HepG2 (cell line): Measurements from ENCODE around the gene TK2. TPM values are rescaled to one million over a fixed set of nuclear protein-coding genes. Genes with fewer than 3 reads are reported as not detected.

ENCODE experiments used
- RERE ChIP-seq: IDR thresholded peaks from 2 replicates; pipeline ENCODE4 v1.6.1; 2016; ENCODE audit warnings: low read depth, missing genetic modification reagents, missing compliant biosample characterization
- ZNF451 ChIP-seq: sonication (generic); formaldehyde crosslinking; IDR thresholded peaks from 2 replicates; pipeline ENCODE4 v1.5.0; 2020; ENCODE audit warnings: mild to moderate bottlenecking, missing genetic modification reagents
- ZNF687 ChIP-seq: sonication (generic); formaldehyde crosslinking; IDR thresholded peaks from 2 replicates; pipeline ENCODE4 v1.5.1; 2020; ENCODE audit warnings: mild to moderate bottlenecking, missing genetic modification reagents, moderate library complexity
- polyA plus RNA-seq, 8 experiments: library from polyadenylated mRNA; depleted of rRNA in 3 of 8; stranded (reverse) in 7 of 8; unstranded in 1 of 8; fragments of >200 nt; fragmentation: Illumina TruSeq in 4 of 8; extraction: Trizol in 4 of 8; gene quantifications; 2 replicates each; pipeline versions ENCODE4 v1.2.1 to v1.2.3, GENCODE V29; 2011 to 2016; ENCODE audit warnings: low read depth in 4 of 8, missing spikeins in 1 of 8, mixed read lengths in 1 of 8; ENCODE audit not compliant: insufficient read depth in 1 of 8
- total RNA-seq, 5 experiments: library from RNA; depleted of rRNA; stranded (reverse); fragments of >200 nt; fragmentation: Illumina TruSeq; extraction: Trizol; gene quantifications; 2 replicates each; pipeline ENCODE4 v1.2.3, GENCODE V29; 2016; ENCODE audit warnings: low read depth in 1 of 5
- TF ChIP-seq, protein P1 (sequence below), 2 experiments: sonication (generic) in 1 of 2; formaldehyde crosslinking in 1 of 2; IDR thresholded peaks; 2 replicates each; pipeline versions ENCODE4 v1.4.0 to v1.6.1; 2016 to 2020; ENCODE audit warnings: borderline replicate concordance in 1 of 2, low read depth in 1 of 2, mild to moderate bottlenecking in 1 of 2, missing genetic modification reagents in 1 of 2
- TF ChIP-seq, protein P2 (sequence below): sonication (generic); formaldehyde crosslinking; IDR thresholded peaks from 2 replicates; pipeline ENCODE4 v1.4.0; 2020; ENCODE audit warnings: missing genetic modification reagents, borderline replicate concordance
- TF ChIP-seq, protein P3 (sequence below): sonication (generic); formaldehyde crosslinking; IDR thresholded peaks from 2 replicates; pipeline ENCODE4 v1.4.0; 2020; ENCODE audit warnings: low read depth, missing genetic modification reagents

The TK2 gene
- total and polyA plus RNA-seq, 2 of the 13 experiments (the other 11 are each of a cell fraction or from before 2014, with no cell fraction given) = 18.7 to 21.0 TPM

DNA sequence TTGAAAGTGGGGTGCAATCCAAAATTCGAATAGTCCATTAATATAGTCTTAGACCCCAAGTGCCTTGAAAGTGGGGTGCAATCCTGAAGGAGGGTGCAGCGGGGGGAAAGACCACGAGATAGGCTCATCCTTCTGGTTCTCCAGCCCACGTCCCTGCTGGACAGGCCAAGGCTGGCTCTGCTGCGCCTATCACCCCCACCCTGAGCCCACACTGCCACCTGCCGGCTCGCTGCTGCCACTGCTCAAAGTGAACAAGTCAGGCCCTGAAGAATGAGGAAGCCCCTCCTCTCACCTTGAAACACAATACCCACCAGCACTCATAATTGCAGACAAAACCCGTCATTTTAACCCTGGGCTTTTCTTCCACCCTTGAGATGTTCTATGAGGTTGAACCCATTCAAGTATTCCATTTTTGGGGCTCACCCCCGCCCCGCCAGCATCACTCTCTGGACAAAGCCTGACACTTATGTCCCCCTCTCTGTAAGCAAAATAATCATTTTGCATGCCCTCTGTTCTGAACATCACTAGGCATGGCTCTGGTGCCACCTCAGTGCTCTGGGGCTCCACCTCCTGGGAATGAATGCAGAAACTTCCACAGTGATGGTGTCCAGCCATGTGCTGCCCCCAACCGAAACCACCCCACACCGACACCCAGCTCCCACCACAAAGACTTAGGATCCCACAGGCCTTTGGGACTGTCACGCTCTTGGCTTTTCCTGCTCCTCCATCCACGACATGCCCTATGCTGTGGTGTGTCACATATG, 66.1 kb downstream of the TK2 start (continued):
- TF ChIP-seq RERE (CRISPR knock-in tag) = no peak
- TF ChIP-seq ZNF451 (CRISPR knock-in tag) = peak; percentile 76; the same call in 1 of the 2 replicates
- peak; percentile 58 for TF ChIP-seq ZNF687
- TF ChIP-seq, protein P1, sequence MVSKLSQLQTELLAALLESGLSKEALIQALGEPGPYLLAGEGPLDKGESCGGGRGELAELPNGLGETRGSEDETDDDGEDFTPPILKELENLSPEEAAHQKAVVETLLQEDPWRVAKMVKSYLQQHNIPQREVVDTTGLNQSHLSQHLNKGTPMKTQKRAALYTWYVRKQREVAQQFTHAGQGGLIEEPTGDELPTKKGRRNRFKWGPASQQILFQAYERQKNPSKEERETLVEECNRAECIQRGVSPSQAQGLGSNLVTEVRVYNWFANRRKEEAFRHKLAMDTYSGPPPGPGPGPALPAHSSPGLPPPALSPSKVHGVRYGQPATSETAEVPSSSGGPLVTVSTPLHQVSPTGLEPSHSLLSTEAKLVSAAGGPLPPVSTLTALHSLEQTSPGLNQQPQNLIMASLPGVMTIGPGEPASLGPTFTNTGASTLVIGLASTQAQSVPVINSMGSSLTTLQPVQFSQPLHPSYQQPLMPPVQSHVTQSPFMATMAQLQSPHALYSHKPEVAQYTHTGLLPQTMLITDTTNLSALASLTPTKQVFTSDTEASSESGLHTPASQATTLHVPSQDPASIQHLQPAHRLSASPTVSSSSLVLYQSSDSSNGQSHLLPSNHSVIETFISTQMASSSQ (IDR thresholded peaks at IDR 0.05; ENCODE audit: low read depth) = no peak
- TF ChIP-seq, protein P1 (CRISPR knock-in tag; IDR thresholded peaks at IDR 0.05; ENCODE audit: borderline replicate concordance) = no peak
- TF ChIP-seq, protein P2, sequence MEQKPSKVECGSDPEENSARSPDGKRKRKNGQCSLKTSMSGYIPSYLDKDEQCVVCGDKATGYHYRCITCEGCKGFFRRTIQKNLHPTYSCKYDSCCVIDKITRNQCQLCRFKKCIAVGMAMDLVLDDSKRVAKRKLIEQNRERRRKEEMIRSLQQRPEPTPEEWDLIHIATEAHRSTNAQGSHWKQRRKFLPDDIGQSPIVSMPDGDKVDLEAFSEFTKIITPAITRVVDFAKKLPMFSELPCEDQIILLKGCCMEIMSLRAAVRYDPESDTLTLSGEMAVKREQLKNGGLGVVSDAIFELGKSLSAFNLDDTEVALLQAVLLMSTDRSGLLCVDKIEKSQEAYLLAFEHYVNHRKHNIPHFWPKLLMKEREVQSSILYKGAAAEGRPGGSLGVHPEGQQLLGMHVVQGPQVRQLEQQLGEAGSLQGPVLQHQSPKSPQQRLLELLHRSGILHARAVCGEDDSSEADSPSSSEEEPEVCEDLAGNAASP = 0 out of 2 replicates have a peak, but pooled peaks have one; percentile 32
- TF ChIP-seq, protein P3, sequence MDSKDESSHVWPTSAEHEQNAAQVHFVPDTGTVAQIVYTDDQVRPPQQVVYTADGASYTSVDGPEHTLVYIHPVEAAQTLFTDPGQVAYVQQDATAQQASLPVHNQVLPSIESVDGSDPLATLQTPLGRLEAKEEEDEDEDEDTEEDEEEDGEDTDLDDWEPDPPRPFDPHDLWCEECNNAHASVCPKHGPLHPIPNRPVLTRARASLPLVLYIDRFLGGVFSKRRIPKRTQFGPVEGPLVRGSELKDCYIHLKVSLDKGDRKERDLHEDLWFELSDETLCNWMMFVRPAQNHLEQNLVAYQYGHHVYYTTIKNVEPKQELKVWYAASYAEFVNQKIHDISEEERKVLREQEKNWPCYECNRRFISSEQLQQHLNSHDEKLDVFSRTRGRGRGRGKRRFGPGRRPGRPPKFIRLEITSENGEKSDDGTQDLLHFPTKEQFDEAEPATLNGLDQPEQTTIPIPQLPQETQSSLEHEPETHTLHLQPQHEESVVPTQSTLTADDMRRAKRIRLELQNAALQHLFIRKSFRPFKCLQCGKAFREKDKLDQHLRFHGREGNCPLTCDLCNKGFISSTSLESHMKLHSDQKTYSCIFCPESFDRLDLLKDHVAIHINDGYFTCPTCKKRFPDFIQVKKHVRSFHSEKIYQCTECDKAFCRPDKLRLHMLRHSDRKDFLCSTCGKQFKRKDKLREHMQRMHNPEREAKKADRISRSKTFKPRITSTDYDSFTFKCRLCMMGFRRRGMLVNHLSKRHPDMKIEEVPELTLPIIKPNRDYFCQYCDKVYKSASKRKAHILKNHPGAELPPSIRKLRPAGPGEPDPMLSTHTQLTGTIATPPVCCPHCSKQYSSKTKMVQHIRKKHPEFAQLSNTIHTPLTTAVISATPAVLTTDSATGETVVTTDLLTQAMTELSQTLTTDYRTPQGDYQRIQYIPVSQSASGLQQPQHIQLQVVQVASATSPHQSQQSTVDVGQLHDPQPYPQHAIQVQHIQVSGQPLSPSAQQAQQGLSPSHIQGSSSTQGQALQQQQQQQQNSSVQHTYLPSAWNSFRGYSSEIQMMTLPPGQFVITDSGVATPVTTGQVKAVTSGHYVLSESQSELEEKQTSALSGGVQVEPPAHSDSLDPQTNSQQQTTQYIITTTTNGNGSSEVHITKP (CRISPR knock-in tag) = no peak
